ENCODE results near the gene RBL2.

DNA sequence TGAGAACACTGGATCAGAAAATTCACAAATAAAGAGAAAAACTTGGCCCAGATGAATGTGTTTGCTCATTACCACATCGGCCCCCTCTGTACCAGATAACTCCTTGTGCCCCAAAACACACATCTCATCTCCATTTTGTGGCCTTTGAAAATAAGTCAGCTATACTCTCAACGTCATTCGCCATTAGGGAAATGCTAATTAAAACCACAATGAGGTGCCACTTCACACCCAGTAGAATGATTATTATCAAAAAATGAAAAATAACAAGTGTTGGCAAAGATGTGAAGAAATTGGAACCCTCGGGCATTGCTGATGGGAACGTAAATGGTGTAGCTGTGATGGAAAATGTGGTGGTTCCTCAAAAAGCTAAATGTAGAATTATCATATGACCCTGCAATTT lies 103.4 kb downstream of the RBL2 start:
- TF ChIP-seq SUZ12 (IDR thresholded peaks at IDR 0.05; ENCODE audit: extremely low read depth, insufficient read depth, insufficient read length) (no peak), YY1 (IDR thresholded peaks at IDR 0.05; ENCODE audit: insufficient read depth, insufficient read length) (no peak), ZNF274 (IDR thresholded peaks at IDR 0.05; ENCODE audit: low read depth, low read length) (no peak)

Data from NT2/D1 (cell line).